Uterus (tissue), 4 donors: Measurements from ENCODE around the gene ARL5A. TPM values are rescaled to one million over a fixed set of nuclear protein-coding genes. Genes with fewer than 3 reads are reported as not detected.

Experiments used
- DNase-seq, 2 donors: peaks; one replicate each; pipeline ENCODE4 v3.0.0-alpha.2; 2019 to 2020
- H3K27ac ChIP-seq, 2 donors: fragments of 200-600 bp; sonication (generic); 1 replicate in 1 of 2; 2 replicates in 1 of 2; pipeline ENCODE4 v1.5.1; 2016 to 2018
- H3K27me3 ChIP-seq, 2 donors: fragments of 200-600 bp; sonication (generic); one replicate each; pipeline ENCODE4 v1.5.1; 2018 to 2019; ENCODE audit warnings: control low read depth in 1 of 2
- H3K36me3 ChIP-seq, 2 donors: fragments of 200-600 bp; sonication (generic); one replicate each; pipeline ENCODE4 v1.5.1; 2019; ENCODE audit warnings: control low read depth in 1 of 2
- H3K4me1 ChIP-seq, 2 donors: fragments of 200-600 bp; sonication (generic); one replicate each; pipeline ENCODE4 v1.5.1; 2018 to 2019; ENCODE audit warnings: control low read depth in 1 of 2
- H3K4me3 ChIP-seq, 2 donors: fragments of 200-600 bp; sonication (generic); 1 replicate in 1 of 2; 2 replicates in 1 of 2; pipeline ENCODE4 v1.5.1; 2018 to 2019; ENCODE audit warnings: mild to moderate bottlenecking in 1 of 2
- H3K9me3 ChIP-seq, 2 donors: fragments of 200-600 bp; sonication (generic); one replicate each; pipeline ENCODE4 v1.5.1; 2019; ENCODE audit warnings: control low read depth in 1 of 2
- CTCF ChIP-seq, 4 experiments: fragments of 200-600 bp in 2 of 4; fragments of 450-650 bp in 2 of 4; sonication (generic) in 2 of 4; IDR thresholded peaks; one replicate each; pipeline ENCODE4 v1.5.1; 2016 to 2019; ENCODE audit warnings: antibody characterized with exemption in 4 of 4, mild to moderate bottlenecking in 2 of 4, moderate library complexity in 1 of 4
- POLR2A ChIP-seq, 2 donors: fragments of 450-650 bp; IDR thresholded peaks; one replicate each; pipeline ENCODE4 v1.6.1; 2016; ENCODE audit warnings: antibody characterized with exemption in 2 of 2, mild to moderate bottlenecking in 1 of 2, moderate library complexity in 1 of 2
- intact Hi-C: fragments of 100-400 bp; cut with DNase I; formaldehyde crosslinking; loops from one replicate; pipeline ENCODE4 v1.15.1; 2023; ENCODE audit warnings: low total_unique reads
- total RNA-seq, 4 donors: library from RNA; depleted of rRNA in 3 of 4; stranded (reverse); fragments of >200 nt in 3 of 4; gene quantifications; one replicate each; pipeline versions ENCODE4 v1.1.0 to v1.2.4, GENCODE V29; 2014 to 2023
- donor health status: DM: yes; HTN: yes; CAD: no.

ARL5A gene
- total RNA-seq, 4 donors from 2014 or later: 21.2 to 101 (median 40.7) TPM

GRCh38 chr2:151845481-151845880 lies 17.3 kb upstream of the ARL5A start:
- Histone ChIP-seq H3K36me3 (no peaks in the 10 kb centered on the region), H3K27me3 (no peaks in the 10 kb centered on the region), H3K4me3 (no peak overlapping the region), H3K4me1 (no peaks in the 10 kb centered on the region), H3K9me3 (no peaks in the 10 kb centered on the region), H3K27ac (no peak overlapping the region)
- no peak for DNase-seq
- intact Hi-C loops: no loop called here
- TF ChIP-seq CTCF (IDR thresholded peaks at IDR 0.05) (no peak), POLR2A (IDR thresholded peaks at IDR 0.05) (no peak)

GRCh38 chr2:151844211-151844896 lies 16.1 kb upstream of the ARL5A start:
- H3K4me3 ChIP-seq: no peak overlapping the region
- intact Hi-C loops: no loop called here
- no peak for DNase-seq

GRCh38 chr2:151843691-151844061 lies 15.5 kb upstream of the ARL5A start:
- intact Hi-C loops: no loop called here

More at GRCh38 chr2:151844211-151844896, 16.1 kb upstream of the ARL5A start:
- TF ChIP-seq POLR2A (IDR thresholded peaks at IDR 0.05) (no peak), CTCF (IDR thresholded peaks at IDR 0.05) (no peak)
- no peaks in the 10 kb centered on the region for H3K36me3 ChIP-seq
- no peaks in the 10 kb centered on the region for H3K4me1 ChIP-seq
- no peaks in the 10 kb centered on the region for H3K27me3 ChIP-seq
- no peaks in the 10 kb centered on the region for H3K9me3 ChIP-seq
- H3K27ac ChIP-seq: no peak overlapping the region

GRCh38 chr2:151842830-151843690 lies 14.8 kb upstream of the ARL5A start:
- no peak for DNase-seq
- H3K27ac ChIP-seq: no peak overlapping the region
- TF ChIP-seq CTCF (IDR thresholded peaks at IDR 0.05): no peak
- no peak for TF ChIP-seq POLR2A (IDR thresholded peaks at IDR 0.05)
- H3K9me3 ChIP-seq: no peaks in the 10 kb centered on the region
- intact Hi-C loops: no loop called here
- H3K27me3 ChIP-seq: no peaks in the 10 kb centered on the region
- no peaks in the 10 kb centered on the region for H3K4me1 ChIP-seq
- no peak overlapping the region for H3K4me3 ChIP-seq
- no peaks in the 10 kb centered on the region for H3K36me3 ChIP-seq

More at GRCh38 chr2:151843691-151844061, 15.5 kb upstream of the ARL5A start:
- H3K27ac ChIP-seq: no peak overlapping the region
- no peaks in the 10 kb centered on the region for H3K4me1 ChIP-seq
- H3K4me3 ChIP-seq: no peak overlapping the region
- no peaks in the 10 kb centered on the region for H3K36me3 ChIP-seq
- DNase-seq: no peak
- H3K27me3 ChIP-seq: no peaks in the 10 kb centered on the region
- no peaks in the 10 kb centered on the region for H3K9me3 ChIP-seq
- TF ChIP-seq POLR2A (IDR thresholded peaks at IDR 0.05): no peak
- TF ChIP-seq CTCF (IDR thresholded peaks at IDR 0.05): no peak

- no peaks in the 10 kb centered on the region for H3K36me3 ChIP-seq
- no peak overlapping the region for H3K27ac ChIP-seq
- intact Hi-C loops: no loop called here
- H3K27me3 ChIP-seq: no peaks in the 10 kb centered on the region
- H3K9me3 ChIP-seq: no peaks in the 10 kb centered on the region
- H3K4me1 ChIP-seq: no peaks in the 10 kb centered on the region
- DNase-seq: no peak
- no peak overlapping the region for H3K4me3 ChIP-seq
- TF ChIP-seq POLR2A (IDR thresholded peaks at IDR 0.05) (no peak), CTCF (IDR thresholded peaks at IDR 0.05) (no peak)
Observed at GRCh38 chr2:151841047-151841424, 12.8 kb upstream of the ARL5A start.
